Natural killer cell treated with Interleukin-12 subunit alpha and Interleukin-12 subunit beta and Interleukin-15 and Interleukin-18, amount 100 ng/mL, for 72 hours (primary cell): ENCODE results near the gene CDH13. TPM values are rescaled to one million over a fixed set of nuclear protein-coding genes. Genes with fewer than 3 reads are reported as not detected.
A peak's percentile ranks its signal among the peaks of the same experiment; 100 is the strongest.

Source experiments
- ATAC-seq, 2 donors: fragments of 150-1000 bp; cut with Tn5 transposase in 1 of 2; sonication (Bioruptor Pico), chemical (Tn5 transposase) in 1 of 2; 2 replicates each; pipeline ENCODE4 v1.10.0; 2021
- DNase-seq: peaks from one replicate; pipeline ENCODE4 v3.0.0; 2022; ENCODE audit warnings: low spot score
- H3K27ac Mint-ChIP-seq, 2 donors: 1 replicate in 1 of 2; 2 replicates in 1 of 2; pipeline ENCODE4 v1.8.0; 2022; ENCODE audit warnings: mixed read lengths in 2 of 2, mild to moderate bottlenecking in 1 of 2, moderate library complexity in 1 of 2
- H3K27me3 Mint-ChIP-seq, 2 donors: 1 replicate in 1 of 2; 2 replicates in 1 of 2; pipeline ENCODE4 v1.8.0; 2022; ENCODE audit warnings: mixed read lengths in 2 of 2
- H3K36me3 Mint-ChIP-seq: one replicate; pipeline ENCODE4 v1.8.0; 2022; ENCODE audit warnings: mixed read lengths
- H3K4me1 Mint-ChIP-seq, 2 donors: 1 replicate in 1 of 2; 2 replicates in 1 of 2; pipeline ENCODE4 v1.8.0; 2022; ENCODE audit warnings: low read depth in 2 of 2, mixed read lengths in 2 of 2, mild to moderate bottlenecking in 1 of 2
- H3K4me3 Mint-ChIP-seq: one replicate; pipeline ENCODE4 v1.8.0; 2022; ENCODE audit warnings: mixed read lengths
- H3K9me3 Mint-ChIP-seq: 2 replicates; pipeline ENCODE4 v1.8.0; 2022; ENCODE audit warnings: mixed read lengths
- total RNA-seq, 2 donors: library from RNA; stranded (reverse); gene quantifications; one replicate each; pipeline ENCODE4 v1.2.3, GENCODE V29; 2022

The CDH13 gene
- total RNA-seq, 2 donors from 2014 or later, result not detected

DNA sequence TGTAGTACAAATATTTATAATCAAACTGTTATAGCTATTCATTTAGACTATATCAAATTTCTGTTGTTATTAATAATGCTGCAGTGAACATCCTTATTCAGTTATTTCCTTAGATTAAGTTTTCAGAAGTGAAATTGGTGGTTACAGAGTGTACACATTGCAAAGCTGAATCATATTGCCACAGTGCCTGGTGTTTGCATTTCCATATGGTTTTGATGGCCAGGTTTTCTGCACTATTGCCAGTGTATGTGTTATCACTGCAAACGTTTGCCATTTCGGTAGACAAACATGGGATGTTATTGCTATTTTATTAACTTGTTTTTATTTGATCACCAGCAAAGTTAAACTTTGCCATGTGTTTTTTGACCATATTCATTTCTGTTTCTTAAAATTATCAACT lies 259.4 kb downstream of the CDH13 start:
- no peaks in the 10 kb centered on the region for H3K9me3 Mint-ChIP-seq
- H3K4me3 Mint-ChIP-seq, result no peak overlapping the region
- no peaks in the 10 kb centered on the region for H3K36me3 Mint-ChIP-seq
- H3K4me1 Mint-ChIP-seq, result peaks cover 8 to 12% of the 10 kb centered on the region in 2 donors
- ATAC-seq, result no peak
- DNase-seq, result no peak
- H3K27me3 Mint-ChIP-seq, result peaks cover 7 to 9% of the 10 kb centered on the region in 2 donors
- H3K27ac Mint-ChIP-seq, result no peak overlapping the region

DNA sequence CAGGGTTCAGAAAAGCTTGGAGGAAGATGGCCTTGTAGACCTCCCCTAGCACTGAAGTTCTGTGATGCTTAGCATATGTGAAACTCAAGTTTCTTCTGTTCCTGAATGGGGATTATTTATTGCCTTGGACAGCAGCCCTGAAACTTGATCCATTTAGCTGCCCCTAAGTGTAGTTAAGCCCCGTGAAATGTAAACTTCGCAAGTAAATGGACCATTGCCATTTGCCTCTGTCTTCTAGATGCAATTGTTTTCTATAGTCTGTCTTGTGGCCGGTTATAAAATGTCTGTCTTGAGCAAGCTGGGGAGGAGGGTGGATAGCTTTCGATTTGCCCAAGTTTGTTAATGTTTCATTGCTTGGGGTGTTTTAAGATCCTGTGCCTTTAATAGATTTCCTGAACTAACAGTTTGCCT lies 261.8 kb downstream of the CDH13 start:
- DNase-seq (no peak), ATAC-seq (no peak)
- H3K4me1 Mint-ChIP-seq, result peaks cover 0 to 2% of the 10 kb centered on the region in 2 donors
- no peaks in the 10 kb centered on the region for H3K9me3 Mint-ChIP-seq
- no peak overlapping the region for H3K4me3 Mint-ChIP-seq
- H3K36me3 Mint-ChIP-seq, result no peaks in the 10 kb centered on the region
- no peak overlapping the region for H3K27ac Mint-ChIP-seq
- H3K27me3 Mint-ChIP-seq, result peaks cover 8 to 9% of the 10 kb centered on the region in 2 donors

DNA sequence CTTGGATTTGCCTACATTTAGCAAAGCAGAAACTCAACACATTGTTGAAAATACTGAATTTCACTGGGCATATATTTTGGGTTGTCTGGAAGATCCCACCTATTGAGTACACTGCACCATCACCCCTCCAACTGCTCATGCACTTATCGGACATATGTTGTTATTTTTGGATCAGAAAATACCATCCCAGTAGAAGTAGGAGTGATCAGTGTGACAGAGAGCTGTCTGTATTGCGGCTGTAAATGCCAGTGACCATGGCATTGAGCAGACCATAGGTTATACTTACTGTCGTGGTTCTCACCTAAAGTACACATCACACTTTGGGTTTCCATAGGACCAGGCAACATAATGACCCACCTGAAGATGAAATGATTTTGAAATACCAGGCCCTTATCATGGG lies 264.7 kb downstream of the CDH13 start:
- ATAC-seq, result no peak
- DNase-seq, result no peak
- H3K4me3 Mint-ChIP-seq, result no peak overlapping the region
- peaks cover 8 to 9% of the 10 kb centered on the region in 2 donors for H3K27me3 Mint-ChIP-seq
- H3K4me1 Mint-ChIP-seq, result peaks cover 0 to 3% of the 10 kb centered on the region in 2 donors
- no peaks in the 10 kb centered on the region for H3K9me3 Mint-ChIP-seq
- H3K27ac Mint-ChIP-seq, result no peak overlapping the region
- no peaks in the 10 kb centered on the region for H3K36me3 Mint-ChIP-seq

DNA sequence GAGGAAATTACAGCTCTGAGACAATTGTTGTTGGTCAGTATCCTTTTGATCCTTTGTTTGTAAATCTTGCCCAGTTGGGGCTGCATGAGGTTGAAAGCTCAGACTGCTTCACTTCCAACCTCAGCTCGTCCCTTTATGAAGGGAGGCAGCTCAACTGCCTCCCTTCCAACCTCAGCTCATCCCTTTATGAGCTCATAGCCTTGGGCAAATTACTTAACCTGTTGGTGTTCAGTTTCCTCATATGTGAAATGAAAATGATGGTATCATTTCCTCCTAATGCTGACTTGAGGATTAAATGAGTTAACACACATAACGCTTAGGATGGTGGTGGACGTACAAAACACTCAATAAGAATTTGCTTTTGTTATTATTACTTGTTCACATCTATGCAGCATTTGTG lies 265.1 kb downstream of the CDH13 start:
- Mint-ChIP-seq H3K27me3 (peaks cover 7 to 9% of the 10 kb centered on the region in 2 donors), H3K4me3 (no peak overlapping the region), H3K9me3 (no peaks in the 10 kb centered on the region), H3K36me3 (no peaks in the 10 kb centered on the region), H3K4me1 (peaks cover 0 to 3% of the 10 kb centered on the region in 2 donors), H3K27ac (no peak overlapping the region)
- ATAC-seq (no peak), DNase-seq (no peak)

DNA sequence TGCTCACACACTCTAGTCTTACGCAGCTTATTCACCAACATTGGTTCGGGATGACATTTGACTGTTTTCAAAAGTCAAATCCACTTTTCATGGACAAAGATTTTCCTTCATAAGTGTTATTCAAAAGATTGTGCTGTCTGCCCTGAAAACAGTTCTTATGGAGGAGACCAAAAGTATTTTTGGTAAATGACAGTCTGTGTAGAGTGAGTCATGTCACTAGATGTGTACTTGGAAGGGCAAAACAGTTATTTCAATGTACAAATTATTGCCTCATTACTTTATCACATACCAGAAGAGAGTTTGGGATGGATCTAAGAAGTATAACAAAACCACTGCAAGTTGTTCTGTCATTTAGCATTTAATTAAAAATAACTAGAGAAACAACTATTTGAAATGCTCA lies 265.6 kb downstream of the CDH13 start:
- peaks cover 4 to 9% of the 10 kb centered on the region in 2 donors for H3K27me3 Mint-ChIP-seq
- no peak overlapping the region for H3K4me3 Mint-ChIP-seq
- H3K4me1 Mint-ChIP-seq, result peaks cover 0 to 3% of the 10 kb centered on the region in 2 donors
- H3K36me3 Mint-ChIP-seq, result no peaks in the 10 kb centered on the region
- no peak for ATAC-seq
- no peak overlapping the region for H3K27ac Mint-ChIP-seq
- no peak for DNase-seq
- H3K9me3 Mint-ChIP-seq, result no peaks in the 10 kb centered on the region

DNA sequence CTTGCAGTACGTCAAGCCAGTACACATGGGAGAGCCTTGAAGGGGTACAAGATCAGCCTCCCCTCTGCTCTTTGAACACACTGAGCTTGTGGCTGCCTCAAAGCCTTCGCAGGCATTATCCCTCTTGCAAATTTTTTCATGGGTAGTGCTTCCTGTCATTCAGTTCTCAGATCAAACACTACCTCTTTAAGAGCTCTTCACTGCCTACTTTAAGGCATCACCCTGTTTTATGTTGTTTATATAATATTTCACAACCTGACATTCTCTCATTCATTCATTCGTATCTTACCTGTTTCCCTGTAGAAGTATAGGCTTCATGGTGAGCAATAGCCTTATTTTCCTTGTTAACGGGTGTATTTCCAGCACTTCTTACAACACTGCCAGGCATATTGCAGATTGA lies 269.1 kb downstream of the CDH13 start:
- H3K4me3 Mint-ChIP-seq, result no peak overlapping the region
- peaks cover 0 to 7% of the 10 kb centered on the region in 2 donors for H3K27me3 Mint-ChIP-seq
- H3K9me3 Mint-ChIP-seq, result peaks cover 4% of the 10 kb centered on the region

DNA sequence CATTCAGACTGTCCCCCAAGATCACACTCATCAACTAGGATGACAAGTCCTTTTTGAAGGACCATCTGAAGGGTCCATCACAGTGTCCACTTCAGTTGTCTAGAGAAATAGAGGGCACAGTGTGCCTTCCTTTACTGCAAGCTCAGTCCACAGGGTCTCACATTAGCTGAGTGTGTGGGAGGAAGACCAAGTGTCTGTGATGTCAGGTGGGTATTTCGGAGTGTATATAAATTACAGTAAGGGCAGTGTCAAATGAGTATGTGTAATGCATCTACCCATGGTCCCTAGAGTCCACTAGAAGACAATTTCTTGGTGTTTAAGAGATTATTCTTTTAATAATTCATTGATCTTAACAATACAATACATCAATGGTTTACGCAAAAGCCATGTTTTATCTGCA lies 272.2 kb downstream of the CDH13 start:
- H3K4me3 Mint-ChIP-seq, result no peak overlapping the region
- ATAC-seq, result no peak

More for the DNA sequence above, 269.1 kb downstream of the CDH13 start:
- Mint-ChIP-seq H3K4me1 (peaks cover 0 to 7% of the 10 kb centered on the region in 2 donors), H3K27ac (no peak overlapping the region), H3K36me3 (no peaks in the 10 kb centered on the region)
- no peak for ATAC-seq
- DNase-seq, result no peak

DNA sequence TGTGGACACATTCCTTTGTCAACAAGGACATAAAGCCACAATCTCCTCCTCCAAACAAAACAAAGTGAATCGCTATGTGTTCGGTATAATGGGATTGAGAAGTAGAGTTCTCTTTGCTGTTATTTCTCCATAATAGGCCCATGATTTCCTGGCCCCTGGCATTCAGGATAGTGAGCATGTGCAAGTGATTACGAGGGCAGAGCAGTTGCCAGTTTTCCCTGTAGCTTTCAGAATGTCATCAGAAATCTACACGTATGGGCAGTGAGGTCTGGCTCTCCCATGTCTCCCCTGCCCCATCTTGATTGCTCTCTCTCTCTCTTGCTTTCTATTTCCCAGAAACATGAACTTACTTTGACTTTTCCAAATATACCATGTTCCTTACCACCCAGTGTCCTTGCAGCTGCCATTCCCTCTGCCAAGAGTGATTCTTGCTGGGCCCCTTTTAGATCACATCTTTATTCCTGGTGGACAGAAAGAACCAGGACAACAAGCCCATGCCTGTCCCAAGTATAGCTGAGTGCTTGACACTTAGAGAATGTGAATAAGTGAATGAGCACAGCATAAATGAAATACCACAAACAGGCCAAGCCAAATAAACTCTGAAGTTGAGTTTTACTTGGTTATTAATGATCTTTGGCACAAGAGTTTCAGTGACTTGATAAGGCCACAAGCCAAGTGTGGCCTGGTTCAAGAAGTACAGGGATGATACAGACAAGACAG lies 273.1 kb downstream of the CDH13 start:
- Mint-ChIP-seq H3K4me3 (no peak overlapping the region), H3K36me3 (no peaks in the 10 kb centered on the region), H3K9me3 (peaks cover 4% of the 10 kb centered on the region), H3K27ac (peak overlapping the region in 1 of 2 donors; percentile 24), H3K27me3 (peaks cover 0 to 3% of the 10 kb centered on the region in 2 donors), H3K4me1 (peaks cover 0 to 5% of the 10 kb centered on the region in 2 donors)
- ATAC-seq (no peak), DNase-seq (no peak)

More for the DNA sequence above, 272.2 kb downstream of the CDH13 start:
- no peaks in the 10 kb centered on the region for H3K36me3 Mint-ChIP-seq
- peaks cover 0 to 4% of the 10 kb centered on the region in 2 donors for H3K4me1 Mint-ChIP-seq
- no peak overlapping the region for H3K27ac Mint-ChIP-seq
- H3K27me3 Mint-ChIP-seq, result peaks cover 0 to 3% of the 10 kb centered on the region in 2 donors
- DNase-seq, result no peak
- peaks cover 4% of the 10 kb centered on the region for H3K9me3 Mint-ChIP-seq

DNA sequence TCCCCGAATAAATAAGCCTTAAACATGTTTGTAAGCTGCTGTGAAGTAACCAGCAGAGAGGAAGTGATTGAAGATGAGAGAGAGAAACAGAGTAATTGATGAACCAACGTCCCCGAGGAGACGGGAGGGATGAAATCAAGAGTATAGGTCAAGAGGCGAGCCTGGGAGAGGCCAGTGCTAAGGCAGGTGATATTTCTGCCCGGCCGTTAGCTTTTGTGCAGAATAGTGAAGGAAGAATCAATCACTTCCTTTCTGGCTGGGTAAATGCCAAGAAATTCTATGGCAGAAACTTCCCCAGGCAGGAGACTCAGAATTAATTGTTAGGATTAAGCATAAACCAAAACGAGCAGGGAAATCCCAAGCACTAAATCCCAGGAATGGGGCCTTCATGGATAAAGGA lies 273.8 kb downstream of the CDH13 start:
- no peak for ATAC-seq
- Mint-ChIP-seq H3K4me1 (peaks cover 0 to 7% of the 10 kb centered on the region in 2 donors), H3K27ac (peak overlapping the region in 1 of 2 donors; percentile 24), H3K4me3 (no peak overlapping the region), H3K27me3 (peaks cover 0 to 3% of the 10 kb centered on the region in 2 donors), H3K36me3 (no peaks in the 10 kb centered on the region), H3K9me3 (peaks cover 4% of the 10 kb centered on the region)
- DNase-seq, result no peak

DNA sequence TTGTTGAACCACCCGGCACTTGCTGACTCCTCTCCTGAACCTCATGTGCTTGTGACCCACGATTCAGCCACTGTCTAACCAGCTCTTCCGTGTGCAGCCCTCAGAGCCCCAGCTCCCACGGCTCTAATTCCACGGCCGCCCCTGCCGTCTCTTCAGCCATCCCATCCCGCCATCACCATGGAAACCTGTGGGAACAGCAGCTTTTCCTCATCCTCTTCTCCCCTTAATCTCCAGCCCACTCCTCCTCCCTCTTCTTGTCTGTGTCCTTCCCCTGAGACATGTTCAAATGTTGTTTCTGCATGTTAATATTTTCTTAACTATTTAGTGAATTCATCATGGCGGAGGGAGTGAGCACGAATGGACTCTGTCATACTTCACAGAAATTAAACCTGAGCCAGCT lies 285.2 kb downstream of the CDH13 start:
- H3K4me3 Mint-ChIP-seq, result no peak overlapping the region
- no peak for ATAC-seq
- DNase-seq, result no peak
- no peaks in the 10 kb centered on the region for H3K36me3 Mint-ChIP-seq
- peaks cover 0 to 4% of the 10 kb centered on the region in 2 donors for H3K27me3 Mint-ChIP-seq
- peaks cover 3 to 6% of the 10 kb centered on the region in 2 donors for H3K4me1 Mint-ChIP-seq
- no peak overlapping the region for H3K27ac Mint-ChIP-seq
- peaks cover 4% of the 10 kb centered on the region for H3K9me3 Mint-ChIP-seq

DNA sequence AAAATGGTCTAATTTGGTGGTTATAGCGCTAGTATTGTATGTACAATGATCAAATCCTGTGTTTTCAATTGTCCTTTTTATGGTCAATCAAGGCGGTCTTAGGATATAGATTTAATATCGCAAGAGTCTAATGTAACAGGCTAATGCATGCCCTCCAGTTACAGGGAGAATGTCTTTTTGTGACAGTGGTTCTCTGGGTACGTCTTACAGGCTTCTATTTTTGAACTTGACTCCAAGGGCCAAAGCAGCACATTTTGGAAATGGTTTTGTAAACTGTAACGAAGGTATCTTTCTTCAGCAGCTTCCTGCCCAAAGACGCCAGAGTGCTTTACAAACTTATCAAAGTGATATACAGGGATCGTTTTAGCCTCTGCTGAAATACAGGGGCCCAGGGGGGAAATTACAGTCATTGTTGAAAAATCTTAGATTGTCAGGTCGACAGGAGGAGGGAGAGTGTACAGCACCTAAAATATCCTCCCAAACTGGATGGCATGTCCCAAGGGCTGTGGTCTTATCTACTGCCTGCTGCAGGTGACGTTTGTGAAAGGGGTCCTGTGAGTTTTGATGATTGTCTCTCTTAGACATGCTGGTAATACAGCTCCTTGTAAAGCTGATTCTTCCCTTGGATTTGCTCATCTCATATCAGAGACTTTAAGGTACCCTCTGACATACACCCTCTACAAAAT lies 288.5 kb downstream of the CDH13 start:
- no peak overlapping the region for H3K4me3 Mint-ChIP-seq
- H3K36me3 Mint-ChIP-seq, result no peaks in the 10 kb centered on the region
- no peak for DNase-seq
- no peak overlapping the region for H3K27ac Mint-ChIP-seq
- H3K4me1 Mint-ChIP-seq, result peaks cover 9 to 11% of the 10 kb centered on the region in 2 donors
- no peak for ATAC-seq
- peaks cover 0 to 4% of the 10 kb centered on the region in 2 donors for H3K27me3 Mint-ChIP-seq
- H3K9me3 Mint-ChIP-seq, result peaks cover 4% of the 10 kb centered on the region

DNA sequence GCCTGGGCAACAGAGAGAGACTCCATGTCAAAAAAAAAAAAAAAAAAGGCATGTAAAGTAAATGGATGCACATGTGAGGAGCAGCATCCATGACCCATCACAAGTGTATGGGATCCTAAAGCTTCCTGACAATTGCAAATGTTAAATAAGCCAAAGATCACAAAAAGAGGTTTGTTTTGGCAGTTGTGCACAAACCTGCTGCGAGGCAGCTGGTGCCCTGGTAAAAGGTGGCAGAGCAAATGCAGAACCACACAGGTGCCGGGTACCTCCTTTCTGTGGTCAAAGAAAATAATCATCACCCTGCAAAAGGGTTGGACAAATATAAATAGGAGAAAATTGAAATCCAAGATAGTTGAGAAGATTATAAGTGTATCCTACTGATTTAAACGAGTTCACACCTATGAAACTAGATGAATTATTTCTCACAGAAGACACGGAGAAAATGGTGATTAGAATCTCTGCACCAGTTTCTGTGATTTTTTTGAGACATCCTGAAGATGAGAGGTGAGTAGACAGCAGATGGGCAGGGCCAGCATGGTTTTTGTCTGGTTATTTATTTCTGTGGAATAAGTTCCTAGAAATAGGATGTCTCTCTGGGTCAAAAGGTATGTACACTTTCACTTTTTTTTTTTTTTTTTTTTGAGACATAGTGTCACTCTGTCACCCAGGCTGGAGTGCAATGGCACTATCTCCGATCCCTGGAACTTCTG lies 291.3 kb downstream of the CDH13 start:
- H3K27me3 Mint-ChIP-seq, result no peaks in the 10 kb centered on the region
- ATAC-seq (no peak), DNase-seq (no peak)
- no peaks in the 10 kb centered on the region for H3K9me3 Mint-ChIP-seq
- H3K4me3 Mint-ChIP-seq, result no peak overlapping the region
- H3K4me1 Mint-ChIP-seq, result peaks cover 7 to 11% of the 10 kb centered on the region in 2 donors
- peaks cover 4% of the 10 kb centered on the region for H3K36me3 Mint-ChIP-seq
- no peak overlapping the region for H3K27ac Mint-ChIP-seq

DNA sequence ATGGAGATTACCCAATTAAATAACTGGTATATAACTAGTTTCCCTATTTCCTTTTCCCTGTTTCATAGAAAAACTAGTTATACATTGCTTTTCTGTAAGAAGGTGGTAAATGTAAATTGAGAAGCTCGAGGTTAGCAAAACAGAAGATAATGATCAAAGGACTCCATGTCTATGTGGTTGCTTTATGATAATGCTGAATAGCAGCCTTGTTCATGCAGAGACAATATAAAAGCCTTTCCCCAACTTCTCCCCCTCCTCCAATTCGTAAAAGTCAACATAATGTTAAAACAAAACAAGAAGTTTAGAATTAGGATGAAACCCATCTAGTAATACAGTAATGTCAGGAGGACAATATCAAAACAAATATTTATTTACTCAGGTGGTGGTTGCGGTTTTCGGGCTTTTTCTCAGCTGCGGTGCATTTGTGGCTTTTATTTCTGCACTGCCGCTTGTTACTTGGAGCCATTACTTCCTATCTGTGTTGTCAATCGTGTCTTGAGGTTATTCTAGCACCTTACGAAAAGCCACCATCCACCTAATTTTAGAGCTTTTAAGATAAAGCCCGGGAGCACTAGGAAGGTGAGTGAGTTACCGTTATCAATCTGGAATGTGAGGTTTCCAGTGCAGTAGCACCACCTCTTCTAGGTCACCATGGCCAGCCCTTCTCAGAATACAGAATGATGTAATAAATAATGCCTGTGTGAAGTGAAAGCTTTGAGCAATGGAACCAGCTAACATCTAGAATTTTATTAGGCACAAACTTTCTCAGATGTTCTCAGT lies 297.5 kb downstream of the CDH13 start:
- peaks cover 3% of the 10 kb centered on the region for H3K9me3 Mint-ChIP-seq
- H3K27ac Mint-ChIP-seq, result peak overlapping the region; percentile 19 to 41
- peaks cover 26 to 43% of the 10 kb centered on the region in 2 donors for H3K4me1 Mint-ChIP-seq
- peak overlapping the region; percentile 63 for H3K4me3 Mint-ChIP-seq
- H3K36me3 Mint-ChIP-seq, result peaks cover 4% of the 10 kb centered on the region
- ATAC-seq (peak in 1 of 2 donors; percentile 43), DNase-seq (no peak)
- no peaks in the 10 kb centered on the region for H3K27me3 Mint-ChIP-seq
